HT1080 (cell line): ENCODE results near the gene EIF4G3. TPM values are rescaled to one million over a fixed set of nuclear protein-coding genes. Genes with fewer than 3 reads are reported as not detected.
"Not testable (repeated sequence)": the region's sequence is repeated elsewhere in the genome, so short reads cannot be mapped to it uniquely, and the experiment has no call there.

Experiments used
- DNase-seq: peaks from one replicate; pipeline ENCODE4 v3.0.0-alpha.2; 2015; ENCODE audit warnings: low read depth
- total RNA-seq: library from RNA; depleted of rRNA; stranded (reverse); fragments of >200 nt; shearing (Covaris generic); gene quantifications from 2 replicates; pipeline ENCODE4 v1.2.3, GENCODE V29; 2014

EIF4G3 gene
- total RNA-seq, 1 experiment from 2014 or later, result 29.7 TPM

- DNase-seq, result no peak
Observed at GRCh38 chr1:20891091-20891490, 285.6 kb downstream of the EIF4G3 start.

GRCh38 chr1:20887246-20887645 is 289.5 kb downstream of the EIF4G3 start:
- no peak for DNase-seq

GRCh38 chr1:20885121-20885520 is 291.6 kb downstream of the EIF4G3 start:
- DNase-seq, result no peak

GRCh38 chr1:20884513-20884912 is 292.2 kb downstream of the EIF4G3 start:
- no peak for DNase-seq

GRCh38 chr1:20883766-20884165 is 292.9 kb downstream of the EIF4G3 start:
- DNase-seq, result no peak

- DNase-seq, result no peak
Observed at GRCh38 chr1:20882837-20883236, 293.9 kb downstream of the EIF4G3 start.

GRCh38 chr1:20878799-20879198 is 297.9 kb downstream of the EIF4G3 start:
- DNase-seq, result no peak

GRCh38 chr1:20875198-20875973 is 301.3 kb downstream of the EIF4G3 start:
- DNase-seq, result no peak

- DNase-seq, result no peak
Observed at GRCh38 chr1:20873311-20873710, 303.4 kb downstream of the EIF4G3 start.

- no peak for DNase-seq
Observed at GRCh38 chr1:20871419-20871818, 305.3 kb downstream of the EIF4G3 start.

- DNase-seq, result no peak
Observed at GRCh38 chr1:20870718-20871117, 306.0 kb downstream of the EIF4G3 start.

- DNase-seq, result no peak
Observed at GRCh38 chr1:20868263-20868662, 308.4 kb downstream of the EIF4G3 start.

GRCh38 chr1:20867847-20868246 is 308.9 kb downstream of the EIF4G3 start:
- no peak for DNase-seq

GRCh38 chr1:20867062-20867461 is 309.6 kb downstream of the EIF4G3 start:
- DNase-seq, result no peak

- DNase-seq, result no peak
Observed at GRCh38 chr1:20865001-20865400, 311.7 kb downstream of the EIF4G3 start.

- no peak for DNase-seq
Observed at GRCh38 chr1:20854529-20854928, 322.2 kb downstream of the EIF4G3 start.

GRCh38 chr1:20851791-20852190 is 324.9 kb downstream of the EIF4G3 start:
- not testable (repeated sequence) for DNase-seq

GRCh38 chr1:20850021-20850420 is 326.7 kb downstream of the EIF4G3 start:
- no peak for DNase-seq

- no peak for DNase-seq
Observed at GRCh38 chr1:20849100-20849499, 327.6 kb downstream of the EIF4G3 start.

GRCh38 chr1:20848162-20848561 is 328.5 kb downstream of the EIF4G3 start:
- peak; percentile 10 for DNase-seq

- peak; percentile 28 for DNase-seq
Observed at GRCh38 chr1:20847611-20848080, 329.1 kb downstream of the EIF4G3 start.

- no peak for DNase-seq
Observed at GRCh38 chr1:20846461-20847374, 330.0 kb downstream of the EIF4G3 start.
